DMS79 (cell line): ENCODE data around the gene ORAI2.
A peak's percentile ranks its signal among the peaks of the same experiment; 100 is the strongest.
"Not testable (repeated sequence)": the region's sequence is repeated elsewhere in the genome, so short reads cannot be mapped to it uniquely, and the experiment has no call there.

Experiments
- DNase-seq: peaks from one replicate; lab custom pipeline; 2025; lab: John Stamatoyannopoulos, UW

The ORAI2 gene

DNA sequence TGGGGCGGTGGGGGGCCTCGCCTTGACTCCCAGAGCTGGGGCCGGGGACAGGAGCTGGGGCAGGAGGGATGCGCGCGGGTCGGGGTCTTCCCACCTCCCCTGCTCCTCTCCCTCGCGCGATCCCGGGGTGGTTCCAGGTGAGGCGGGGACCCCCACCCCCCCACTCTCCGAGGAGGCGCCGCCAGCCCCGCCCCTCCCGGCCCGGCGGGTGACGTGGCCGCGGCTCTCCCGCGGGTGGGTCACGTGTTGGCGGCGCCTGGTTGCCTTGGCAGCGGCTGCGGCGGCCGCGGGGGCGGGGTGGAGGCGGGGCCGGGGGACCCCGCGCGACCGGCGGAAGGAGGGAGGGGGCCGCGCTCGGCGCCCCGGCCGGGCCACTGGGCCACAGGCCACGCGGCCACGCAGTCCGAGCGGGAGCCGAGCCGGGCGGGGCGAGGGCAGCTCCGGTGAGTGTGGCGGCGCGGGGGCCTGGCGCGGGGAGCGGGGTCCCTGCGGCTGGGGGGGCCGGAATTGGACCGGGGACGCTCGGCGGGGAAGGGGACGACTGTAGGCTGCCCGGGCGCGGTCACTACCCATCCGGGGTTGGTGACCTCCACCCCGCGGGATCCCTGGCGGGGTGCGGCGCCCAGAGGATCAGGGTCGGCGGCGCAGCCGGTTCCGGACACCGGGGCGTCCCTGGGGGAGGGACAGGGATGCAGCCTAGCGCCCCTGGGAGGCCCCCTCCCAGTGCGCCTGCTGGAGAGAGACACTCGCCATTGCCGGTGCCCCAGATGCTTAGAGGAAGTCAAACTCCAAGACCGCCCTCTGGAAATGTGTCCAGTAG, at the start of gene ORAI2:
ORAI2 (plus strand) TSS at position 357 of the 820 bp plus-strand sequence. CDS start 5,382 bp downstream, outside the sequence.
- peak; percentile 33 for DNase-seq

DNA sequence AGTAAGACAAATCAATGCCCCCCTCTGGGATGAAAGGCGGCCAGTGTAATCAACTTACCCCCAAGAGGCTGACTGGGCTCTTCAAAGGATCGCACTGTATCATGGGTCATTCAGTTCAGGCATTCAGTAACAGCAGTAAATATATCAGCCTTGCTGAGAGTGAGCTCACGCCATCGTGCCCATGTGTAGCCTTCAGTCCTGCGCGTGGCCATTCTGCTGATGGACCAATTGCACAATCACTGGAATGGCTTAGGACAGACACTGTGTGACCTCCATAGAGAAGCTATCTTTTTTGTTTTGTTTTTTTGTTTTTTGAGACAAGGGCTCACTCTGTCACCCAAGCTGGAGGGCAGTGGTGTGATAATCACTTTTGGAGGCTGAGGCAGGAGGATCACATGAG, 46.3 kb upstream of the ORAI2 start:
- no peak for DNase-seq

DNA sequence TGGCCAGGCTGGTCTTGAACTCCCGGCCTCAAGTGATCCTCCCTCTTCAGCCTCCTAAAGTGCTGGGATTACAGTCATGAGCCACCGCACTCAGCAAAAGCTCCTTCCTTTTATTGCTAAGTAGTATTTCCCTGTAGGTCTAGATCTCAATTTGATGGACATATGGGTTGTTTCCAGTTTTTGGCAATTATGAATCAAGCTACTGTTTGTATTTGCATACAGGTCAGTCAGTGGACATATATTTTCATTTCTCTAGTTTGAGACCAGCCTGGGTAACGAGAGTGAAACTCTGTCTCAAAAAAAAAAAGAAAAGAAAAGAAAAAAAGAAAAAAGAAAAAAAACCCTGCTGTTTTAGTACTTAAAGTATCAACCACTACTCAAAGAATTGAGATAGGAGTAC, 43.6 kb upstream of the ORAI2 start:
- no peak for DNase-seq

DNA sequence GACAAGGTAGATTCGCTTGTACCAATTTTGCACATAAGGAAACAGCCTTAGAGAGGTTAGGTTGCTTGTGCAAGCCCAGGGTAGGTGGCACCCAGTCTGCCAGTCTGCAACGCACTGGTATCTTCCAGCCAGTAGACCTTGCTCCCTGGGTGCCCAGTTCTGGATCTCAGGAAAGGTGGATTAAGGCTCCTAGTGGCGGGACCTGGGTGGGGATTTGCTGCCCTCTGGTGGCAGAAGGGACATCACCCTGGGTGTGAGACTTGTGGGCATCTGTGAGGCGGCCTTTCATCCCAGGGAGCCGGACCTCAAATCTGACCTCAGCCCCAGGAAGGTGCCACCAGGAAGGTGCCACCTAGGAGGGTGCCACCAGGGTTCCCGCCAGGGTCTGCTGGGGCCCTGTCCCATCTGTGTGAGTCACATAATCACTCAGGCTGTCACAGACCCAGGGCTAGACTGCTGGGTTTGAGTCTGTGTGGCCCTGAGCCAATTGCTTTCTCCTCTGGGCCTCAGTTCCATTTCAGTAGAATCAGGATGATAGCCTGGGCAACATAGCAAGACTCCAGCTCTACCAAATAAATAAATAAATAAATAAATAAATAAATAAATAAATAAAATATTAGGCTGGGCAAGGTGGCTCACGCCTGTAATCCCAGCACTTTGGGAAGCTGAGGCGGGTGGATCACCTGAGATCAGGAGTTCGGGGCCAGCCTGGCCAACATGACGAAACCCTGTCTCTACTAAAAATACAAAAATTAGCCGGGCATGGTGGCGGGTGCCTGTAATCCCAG, 42.5 kb upstream of the ORAI2 start:
- peak; percentile 18 for DNase-seq

DNA sequence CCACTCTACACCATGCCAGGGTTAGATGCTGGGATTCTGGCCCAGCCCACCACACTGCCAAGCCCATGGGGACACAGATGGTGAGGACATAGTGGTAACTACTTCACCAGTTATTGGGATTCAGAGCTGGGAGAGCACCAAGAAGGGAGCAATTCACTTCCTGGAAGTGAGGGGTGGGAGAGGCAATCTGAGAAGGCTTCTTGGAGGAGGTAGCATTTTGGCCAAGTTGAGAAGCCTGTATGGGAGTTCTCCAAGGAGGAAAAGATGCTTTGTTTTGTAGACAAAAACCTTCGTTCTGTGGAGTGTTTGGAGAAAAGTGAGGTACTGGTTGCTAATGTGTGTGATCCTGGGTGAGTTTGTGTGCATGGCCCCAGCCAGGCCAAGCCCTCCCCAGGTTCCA, 41.0 kb upstream of the ORAI2 start:
- no peak for DNase-seq

DNA sequence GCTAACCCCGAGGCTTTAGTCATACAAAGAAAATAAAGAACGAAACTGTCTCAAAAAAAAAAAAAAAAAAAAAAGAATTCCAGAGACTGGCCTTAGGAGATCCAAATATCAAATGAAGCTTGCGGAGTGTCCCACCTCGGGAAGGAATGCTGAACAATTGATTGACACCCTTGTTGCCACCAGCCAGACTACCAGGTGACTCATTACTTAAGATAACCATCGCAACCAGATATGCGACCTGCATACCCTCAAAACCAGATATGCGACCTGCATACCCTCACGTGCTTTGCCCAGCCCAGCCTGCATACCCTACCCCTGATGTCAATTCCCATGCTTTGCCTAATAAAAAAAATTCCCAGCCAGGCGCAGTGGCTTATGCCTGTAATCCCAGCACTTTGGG, 39.9 kb upstream of the ORAI2 start:
- no peak for DNase-seq

DNA sequence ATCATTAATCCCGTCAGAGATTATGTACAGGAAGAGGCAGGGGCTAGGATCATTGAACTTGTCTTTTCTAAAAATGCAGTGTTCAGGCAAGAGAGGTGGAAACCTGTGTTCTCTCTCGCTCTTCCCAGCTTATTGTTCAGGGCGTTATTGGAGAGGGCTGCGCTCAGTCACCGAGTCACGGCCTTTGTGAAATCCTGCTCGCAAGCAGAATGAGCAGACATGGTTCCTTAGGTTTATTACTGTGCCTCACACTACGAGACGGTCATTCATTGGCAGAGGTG, 37.8 kb upstream of the ORAI2 start:
- DNase-seq = no peak

DNA sequence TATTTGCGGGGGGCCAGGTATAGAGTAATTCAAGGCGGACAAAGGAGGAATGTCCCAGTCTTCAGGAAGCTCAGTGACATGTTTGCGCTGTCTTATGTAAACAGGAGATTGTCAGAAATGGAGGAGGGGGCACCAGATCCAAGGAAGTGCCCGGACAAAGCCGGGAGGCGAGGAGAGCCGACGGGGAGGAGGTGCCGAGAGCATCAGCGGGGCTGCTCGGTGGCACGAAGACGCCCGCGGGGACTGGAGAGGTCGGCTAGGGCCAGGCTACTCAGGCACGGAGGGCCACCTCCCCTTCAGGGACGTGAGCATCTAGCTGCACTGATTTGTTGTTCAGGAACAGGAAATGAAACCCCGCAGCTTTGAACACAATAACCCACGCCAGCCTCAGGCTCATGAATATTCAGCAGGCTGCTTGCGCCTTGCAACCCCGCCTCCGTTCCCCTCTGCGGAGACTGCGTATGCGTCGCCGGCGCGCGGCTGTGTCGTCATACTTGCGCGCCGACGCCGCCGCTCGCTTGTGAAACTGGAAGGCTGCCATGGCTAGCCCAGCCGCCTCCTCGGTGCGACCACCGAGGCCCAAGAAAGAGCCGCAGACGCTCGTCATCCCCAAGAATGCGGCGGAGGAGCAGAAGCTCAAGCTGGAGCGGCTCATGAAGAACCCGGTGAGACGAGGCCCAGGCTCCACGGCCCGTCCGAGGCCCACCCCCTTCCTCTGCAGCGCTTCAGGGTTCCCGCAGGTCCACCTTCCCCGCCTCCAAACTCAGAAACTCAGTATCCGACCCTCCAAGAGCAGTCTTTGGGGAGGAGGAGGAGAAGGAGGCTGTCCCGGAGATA, 37.3 kb upstream of the ORAI2 start, which contains the start of gene PRKRIP1:
PRKRIP1 (plus strand) TSS at position 491 of the 837 bp plus-strand sequence; CDS start at position 540, 49 bp downstream.
- peak; percentile 88 for DNase-seq

DNA sequence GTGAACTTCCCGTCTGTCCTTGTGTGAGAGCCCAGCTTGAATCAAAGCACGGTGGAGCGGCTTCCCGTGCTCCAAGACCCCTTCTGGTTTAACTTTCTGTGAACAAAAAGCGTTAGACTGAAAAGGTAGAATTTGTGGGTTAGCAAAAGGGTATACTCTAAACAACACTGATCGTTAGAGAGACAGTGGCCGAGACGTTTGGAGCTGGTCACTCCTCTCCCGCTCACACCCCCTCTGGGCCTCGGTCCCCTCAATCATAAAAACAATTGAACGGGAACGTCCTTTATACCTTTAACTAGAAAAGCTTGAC, 36.7 kb upstream of the ORAI2 start:
- DNase-seq = no peak

DNA sequence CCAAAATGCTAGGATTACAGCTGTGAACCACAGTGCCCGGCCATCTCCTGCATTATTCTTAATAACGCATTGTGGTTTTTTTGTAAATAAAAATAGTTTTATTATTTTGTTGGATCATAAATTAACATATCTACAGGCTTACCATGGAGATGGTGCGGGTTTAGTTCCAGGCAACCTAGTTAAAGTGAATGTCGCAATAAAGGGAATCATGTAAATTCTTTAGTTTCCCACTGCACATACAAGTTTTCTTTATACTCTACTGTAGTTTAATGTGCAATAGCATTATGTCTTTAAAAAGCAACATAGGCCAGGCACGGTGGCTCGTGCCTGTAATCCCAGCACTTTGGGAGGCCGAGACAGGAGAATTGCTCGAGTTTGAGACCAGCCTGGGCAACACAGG, 34.8 kb upstream of the ORAI2 start:
- no peak for DNase-seq

DNA sequence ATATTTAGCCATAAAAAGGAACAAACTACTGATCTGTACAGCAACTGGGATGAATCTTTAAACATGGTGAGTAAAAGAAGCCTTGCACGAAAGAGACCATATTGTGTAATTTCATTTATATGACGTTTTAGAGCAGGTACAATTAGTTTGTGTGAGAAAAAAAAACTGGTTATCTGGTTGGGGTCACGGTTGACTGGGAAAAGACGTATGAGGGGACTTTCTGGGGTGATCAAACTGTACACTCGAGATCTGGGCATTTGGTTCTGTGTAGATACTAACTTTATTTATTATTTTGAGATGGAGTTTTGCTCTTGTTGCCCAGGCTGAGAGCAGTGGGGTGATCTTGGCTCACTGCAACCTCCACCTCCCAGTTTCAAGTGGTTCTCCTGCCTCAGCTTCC, 33.0 kb upstream of the ORAI2 start:
- DNase-seq = no peak

DNA sequence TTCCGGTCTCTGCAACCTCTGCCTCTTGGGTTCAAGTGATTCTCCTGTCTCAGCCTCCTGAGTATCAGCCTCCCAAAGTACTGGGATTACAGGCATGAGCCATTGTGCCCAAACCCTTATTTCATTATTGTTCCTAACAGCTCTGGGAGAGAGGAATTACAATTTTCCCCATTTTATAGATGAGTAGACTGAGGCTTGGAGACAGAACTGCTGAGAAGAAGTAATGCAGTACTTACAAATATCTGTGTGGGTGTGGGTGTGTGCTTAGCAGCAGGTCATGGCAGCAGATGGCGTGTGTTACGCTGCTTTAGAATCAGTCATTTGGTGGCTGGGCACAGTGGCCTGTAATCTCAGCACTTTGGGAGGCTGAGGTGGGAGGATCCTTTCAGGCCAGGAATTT, 29.8 kb upstream of the ORAI2 start:
- DNase-seq = no peak

DNA sequence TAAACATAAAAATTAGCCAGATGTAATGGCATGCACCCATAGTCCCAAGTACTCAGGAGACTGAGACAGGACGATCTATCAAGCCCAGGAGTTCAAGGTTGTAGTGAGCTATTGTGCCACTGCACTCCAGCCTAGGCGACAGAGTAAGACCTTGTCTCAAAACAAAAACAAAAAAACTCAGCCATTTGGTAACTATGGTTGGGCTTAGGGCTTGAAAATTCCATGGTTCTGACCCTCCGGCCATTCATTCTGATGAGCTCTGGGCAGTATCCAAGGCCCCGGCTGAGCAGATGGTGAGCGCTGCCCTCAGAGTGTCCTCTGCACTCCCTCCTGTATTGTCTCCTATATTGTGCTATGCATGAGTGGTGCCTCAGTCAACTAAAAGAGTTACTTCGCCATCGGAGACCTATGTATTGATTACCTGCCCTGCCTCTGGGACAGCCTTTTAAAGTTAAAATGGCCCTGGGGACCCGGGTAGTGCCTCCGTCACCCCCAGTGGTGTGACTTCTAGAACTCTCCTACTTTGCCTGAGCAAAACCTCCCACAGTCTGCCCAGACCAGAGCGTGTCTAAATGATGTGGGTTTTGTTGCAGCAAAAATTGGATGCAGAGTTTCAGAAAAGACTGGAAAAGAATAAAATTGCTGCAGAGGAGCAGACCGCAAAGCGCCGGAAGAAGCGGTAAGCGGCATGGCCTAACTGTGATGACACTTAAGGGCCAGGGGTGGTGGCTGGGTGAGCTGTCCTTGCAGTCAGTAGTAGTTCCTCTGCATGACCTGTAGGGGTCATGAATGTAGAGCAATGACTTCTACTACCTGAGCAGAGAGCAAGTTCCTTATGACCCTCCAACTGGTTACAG, 29.1 kb upstream of the ORAI2 start:
- peak; percentile 31 for DNase-seq

DNA sequence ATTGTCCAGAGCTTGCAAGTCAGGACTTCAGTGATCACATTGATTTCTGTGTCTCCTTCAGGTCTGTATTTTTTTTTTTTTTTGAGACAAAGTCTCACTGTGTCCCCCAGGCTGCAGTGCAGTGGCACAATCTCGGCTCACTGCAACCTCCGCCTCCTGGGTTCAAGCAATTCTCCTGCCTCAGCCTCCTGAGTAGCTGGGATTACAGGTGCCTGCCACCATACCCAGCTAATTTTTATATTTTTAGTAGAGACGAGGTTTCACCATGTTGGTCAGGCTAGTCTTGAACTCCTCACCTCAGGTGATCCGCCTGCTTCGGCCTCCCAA, 28.6 kb upstream of the ORAI2 start:
- DNase-seq = not testable (repeated sequence)

DNA sequence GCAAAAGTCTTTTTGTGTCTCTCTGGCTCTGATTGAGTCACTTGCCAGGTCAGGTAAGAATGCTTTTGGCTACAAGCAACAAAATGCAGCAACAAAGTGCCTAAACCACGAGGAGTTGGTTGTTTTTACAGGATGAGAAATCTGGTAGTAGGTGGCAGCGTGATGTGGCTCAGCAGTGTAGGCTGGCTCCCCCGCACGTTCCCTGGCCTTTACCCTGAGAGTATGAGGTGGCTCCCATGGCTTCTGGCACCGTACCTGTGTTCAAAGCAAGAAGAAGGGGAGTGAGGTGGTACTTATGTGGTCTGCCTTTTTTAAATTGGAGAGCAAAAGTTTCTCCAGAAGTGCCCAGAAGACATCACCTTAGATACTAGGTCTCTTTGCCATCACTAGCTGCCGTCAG, 25.5 kb upstream of the ORAI2 start:
- DNase-seq = no peak

DNA sequence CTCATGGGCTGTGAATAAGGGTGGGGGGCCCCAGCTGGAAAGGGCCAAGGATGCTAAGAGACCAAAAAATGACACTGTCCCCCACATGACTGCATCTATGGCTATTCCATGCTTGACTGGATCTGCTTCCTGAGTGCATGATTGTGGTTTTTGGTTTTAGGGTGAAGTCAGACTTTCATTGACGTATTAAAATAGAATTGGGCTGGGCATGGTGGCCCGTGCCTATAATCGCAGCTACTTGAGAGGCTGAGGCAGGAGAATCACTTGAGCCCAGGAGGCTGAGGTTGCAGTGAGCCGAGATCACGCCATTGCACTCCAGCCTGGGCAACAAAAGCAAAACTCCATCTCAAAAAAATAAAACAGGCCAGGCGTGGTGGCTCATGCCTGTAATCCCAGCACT, 24.8 kb upstream of the ORAI2 start:
- DNase-seq = not testable (repeated sequence)

DNA sequence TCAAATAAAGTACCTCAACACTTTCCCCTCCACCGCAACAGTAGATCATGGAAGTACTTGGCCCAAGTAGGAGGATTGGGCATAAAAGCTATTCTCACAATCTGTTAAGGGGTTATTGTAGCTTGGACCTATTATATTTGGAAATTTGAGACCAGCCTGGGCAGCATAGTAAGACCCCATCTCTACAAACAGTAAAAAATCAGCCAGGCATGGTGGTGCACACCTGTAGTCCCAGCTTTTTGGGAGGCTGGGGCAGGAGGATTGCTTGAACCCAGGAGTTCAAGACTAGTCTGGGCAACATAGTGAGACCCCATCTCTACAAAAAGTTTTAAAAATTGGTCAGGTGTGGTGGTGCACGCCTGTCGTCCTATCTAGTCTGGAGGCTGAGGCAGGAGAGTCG, 24.0 kb upstream of the ORAI2 start:
- no peak for DNase-seq

DNA sequence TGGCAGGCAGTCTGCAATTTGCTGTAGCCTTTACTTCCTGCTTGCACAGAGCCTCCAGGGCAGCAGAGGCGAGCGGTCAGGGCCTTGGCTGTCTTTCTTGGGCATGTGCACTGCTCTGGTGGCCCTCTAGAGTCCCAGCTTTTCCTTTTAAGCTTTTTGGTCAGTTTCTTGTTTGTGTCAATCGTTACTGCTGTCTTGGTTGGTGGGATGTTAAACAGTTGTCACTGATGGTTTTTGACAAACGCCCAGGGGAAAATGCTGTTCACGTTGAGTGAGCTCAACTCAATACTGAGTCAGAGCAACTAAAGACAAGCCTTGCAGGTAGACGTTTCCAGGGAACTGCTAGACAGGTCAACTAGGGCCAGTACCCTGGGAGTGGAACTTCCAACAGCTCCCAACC, 23.3 kb upstream of the ORAI2 start:
- DNase-seq = no peak

DNA sequence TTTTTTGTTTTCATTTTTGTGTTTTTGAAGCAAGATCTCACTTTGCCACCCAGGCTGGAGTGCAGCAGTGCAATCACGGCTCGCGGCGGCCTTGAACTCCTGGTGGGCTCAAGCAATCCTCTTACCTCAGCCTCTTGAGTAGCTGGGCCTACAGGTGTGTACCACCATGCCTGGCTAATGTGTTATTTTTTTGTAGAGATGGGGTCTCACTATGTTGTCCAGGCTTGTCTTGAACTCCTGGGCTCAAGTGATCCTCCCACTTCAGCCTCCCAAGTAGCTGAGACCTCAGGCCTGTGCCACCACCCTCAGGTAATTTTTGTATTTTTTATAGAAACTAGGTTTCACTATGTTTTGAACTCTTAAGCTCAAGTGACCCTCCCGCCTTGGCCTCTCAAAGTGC, 22.5 kb upstream of the ORAI2 start:
- DNase-seq = no peak

DNA sequence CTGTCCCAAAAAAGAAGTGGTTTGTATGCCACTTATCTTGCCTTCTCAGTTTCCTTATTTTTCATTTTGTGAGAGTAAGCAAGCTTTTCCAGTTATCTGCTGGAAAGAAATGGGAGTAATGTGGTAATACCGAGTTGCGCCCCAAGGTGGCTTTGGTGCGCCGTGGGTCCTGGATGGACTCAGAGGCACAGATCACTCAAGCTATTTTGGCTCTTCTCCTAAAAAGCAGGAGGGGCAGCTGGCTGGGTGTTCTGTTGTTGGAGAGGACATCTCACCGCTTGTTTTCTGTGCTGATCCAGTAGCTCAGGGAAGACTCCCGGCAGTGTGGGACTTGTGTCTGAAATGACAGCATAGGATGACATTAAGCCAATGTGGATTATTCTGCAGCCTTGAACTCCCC, 20.8 kb upstream of the ORAI2 start:
- no peak for DNase-seq

DNA sequence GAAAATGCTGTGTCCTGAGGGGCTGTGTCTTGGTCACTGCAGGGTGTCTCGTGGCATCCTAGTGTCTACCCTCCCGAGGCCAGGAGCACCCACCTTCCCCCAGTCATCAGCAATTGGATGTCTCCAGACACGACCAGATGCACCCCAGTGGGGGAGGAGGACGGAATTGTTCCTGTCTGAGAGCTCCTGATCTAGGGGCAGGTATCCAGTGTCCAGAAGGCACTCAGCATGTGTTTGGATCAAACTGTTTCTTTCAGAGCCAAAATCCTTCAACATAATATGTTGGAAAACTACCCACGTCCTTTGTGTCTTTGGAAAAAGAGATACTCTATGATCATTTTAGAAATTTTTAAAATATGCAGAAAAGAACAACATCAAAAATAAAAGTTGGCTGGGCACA, 20.3 kb upstream of the ORAI2 start:
- no peak for DNase-seq

DNA sequence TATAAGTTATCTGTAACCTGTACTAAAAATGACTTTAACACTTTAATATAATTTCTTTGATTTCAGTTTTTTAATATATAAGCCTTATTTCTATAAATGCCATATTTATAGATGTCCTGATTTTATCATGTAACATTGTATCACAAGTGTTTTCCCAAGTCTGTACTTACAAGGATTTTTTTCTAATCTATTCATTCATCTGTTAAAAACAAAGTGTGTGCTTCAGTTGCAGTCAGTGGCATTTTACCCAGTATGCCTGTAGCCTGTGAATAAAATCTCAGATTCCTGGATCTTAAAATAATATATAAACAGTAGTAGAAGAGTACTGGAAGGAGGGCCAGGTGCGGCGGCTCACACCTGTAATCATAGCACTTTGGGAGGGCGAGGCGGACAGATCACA, 19.8 kb upstream of the ORAI2 start:
- DNase-seq = no peak
